GM12878 (cell line): ENCODE data around the gene CBFA2T3. TPM values are rescaled to one million over a fixed set of nuclear protein-coding genes. Genes with fewer than 3 reads are reported as not detected.
A peak's percentile ranks its signal among the peaks of the same experiment; 100 is the strongest.

ENCODE experiments used
- ASH2L ChIP-seq: fragments of 300-600, 200-600 bp; sonication (generic); IDR thresholded peaks from 2 replicates; pipeline ENCODE4 v1.6.1; 2017; ENCODE audit warnings: low read depth, mild to moderate bottlenecking, borderline replicate concordance
- BHLHE40 ChIP-seq, 2 experiments: fragments of 450-650 bp in 1 of 2; IDR thresholded peaks; 2 replicates each; pipeline ENCODE4 v1.6.1; 2011 to 2017; ENCODE audit warnings: low read depth in 2 of 2, borderline replicate concordance in 1 of 2, improper control_type of control experiment in 1 of 2, low read length in 1 of 2, mild to moderate bottlenecking in 1 of 2
- BRCA1 ChIP-seq: IDR thresholded peaks from 2 replicates; pipeline ENCODE4 v1.6.1; 2011; ENCODE audit warnings: low read depth, low read length, improper control_type of control experiment
- CHD2 ChIP-seq: IDR thresholded peaks from 2 replicates; pipeline ENCODE4 v1.6.1; 2011; ENCODE audit warnings: low read depth, low read length, improper control_type of control experiment, borderline replicate concordance
- CHD4 ChIP-seq: fragments of 200-600 bp; sonication (generic); IDR thresholded peaks from 2 replicates; pipeline ENCODE4 v1.6.1; 2016; ENCODE audit warnings: mild to moderate bottlenecking
- CREM ChIP-seq: IDR thresholded peaks from 2 replicates; pipeline ENCODE4 v1.6.1; 2014; ENCODE audit warnings: antibody characterized with exemption, low read depth
- IKZF1 ChIP-seq: fragments of 450-650 bp; conservative IDR thresholded peaks from 2 replicates; pipeline ENCODE4 v1.6.1; 2017; ENCODE audit warnings: antibody characterized with exemption, mild to moderate bottlenecking
- KDM1A ChIP-seq: fragments of 200-600 bp; sonication (generic); IDR thresholded peaks from 2 replicates; pipeline ENCODE4 v1.6.1; 2016; ENCODE audit warnings: borderline replicate concordance
- MYC ChIP-seq: IDR thresholded peaks from 2 replicates; pipeline ENCODE4 v1.6.1; 2011; ENCODE audit warnings: mild to moderate bottlenecking, low read length, moderate library complexity, inconsistent platforms; ENCODE audit not compliant: insufficient read depth, insufficient replicate concordance, insufficient read length, severe bottlenecking
- POLR2AphosphoS5 ChIP-seq: IDR thresholded peaks from 2 replicates; pipeline ENCODE4 v1.6.1; 2011; ENCODE audit warnings: mild to moderate bottlenecking, low read length, inconsistent platforms
- PRDM15 ChIP-seq: fragments of 450-650 bp; formaldehyde crosslinking; IDR thresholded peaks from 2 replicates; pipeline ENCODE4 v1.4.0; 2020; ENCODE audit warnings: mild to moderate bottlenecking, moderate library complexity
- RB1 ChIP-seq: fragments of 450-650 bp; formaldehyde crosslinking; IDR thresholded peaks from 2 replicates; pipeline ENCODE4 v1.6.1; 2017; ENCODE audit warnings: mild to moderate bottlenecking, borderline replicate concordance
- RELB ChIP-seq: fragments of 450-650 bp; IDR thresholded peaks from 2 replicates; pipeline ENCODE4 v1.6.1; 2017; ENCODE audit warnings: low read depth, mild to moderate bottlenecking, moderate library complexity
- SMAD5 ChIP-seq: IDR thresholded peaks from 2 replicates; pipeline ENCODE4 v1.6.1; 2016; ENCODE audit warnings: antibody characterized with exemption, low read depth
- SP1 ChIP-seq: IDR thresholded peaks from one replicate; pipeline ENCODE4 v1.6.1; 2011; ENCODE audit warnings: low read depth, low read length
- SREBF2 ChIP-seq: IDR thresholded peaks from 2 replicates; pipeline ENCODE4 v1.6.1; 2012; ENCODE audit warnings: mild to moderate bottlenecking, low read length
- polyA plus RNA-seq, 11 experiments: library from polyadenylated mRNA; depleted of rRNA in 4 of 11; unstranded in 6 of 11; stranded (reverse) in 5 of 11; fragments of >200 nt; fragmentation: Nextera tagmentation in 4 of 11; fragmentation: Illumina TruSeq in 1 of 11; extraction: Ambion mirVana in 4 of 11; extraction: Trizol in 1 of 11; gene quantifications; 1 replicate in 1 of 11; 2 replicates in 10 of 11; pipeline versions ENCODE4 v1.2.1 to v1.2.3, GENCODE V29; 2011 to 2016; ENCODE audit warnings: inconsistent platforms in 2 of 11, missing spikeins in 2 of 11, low read depth in 1 of 11
- total RNA-seq, 4 experiments: library from RNA; depleted of rRNA in 3 of 4; stranded (reverse); fragments of >200 nt in 3 of 4; fragmentation: Illumina TruSeq in 1 of 4; extraction: Trizol in 1 of 4; gene quantifications; 2 replicates each; pipeline versions ENCODE4 v1.2.1 to v1.2.3, GENCODE V29; 2013 to 2021
- TF ChIP-seq, protein P1 (sequence below): fragments of 450-650 bp; IDR thresholded peaks from 2 replicates; pipeline ENCODE4 v1.6.1; 2017; ENCODE audit warnings: antibody characterized with exemption, mild to moderate bottlenecking, moderate library complexity
- TF ChIP-seq, protein P2 (sequence below): IDR thresholded peaks from 2 replicates; pipeline ENCODE4 v1.6.1; 2011; ENCODE audit warnings: borderline replicate concordance, low read depth, mild to moderate bottlenecking, moderate library complexity, mixed read lengths, low read length; ENCODE audit not compliant: insufficient read depth; ENCODE audit errors: extremely low read length

The CBFA2T3 gene
- total and polyA plus RNA-seq, 10 of the 15 experiments (the other 5 are each of a cell fraction or from before 2014, with no cell fraction given), result 0.69 to 42.6 (median 4.5) TPM

DNA sequence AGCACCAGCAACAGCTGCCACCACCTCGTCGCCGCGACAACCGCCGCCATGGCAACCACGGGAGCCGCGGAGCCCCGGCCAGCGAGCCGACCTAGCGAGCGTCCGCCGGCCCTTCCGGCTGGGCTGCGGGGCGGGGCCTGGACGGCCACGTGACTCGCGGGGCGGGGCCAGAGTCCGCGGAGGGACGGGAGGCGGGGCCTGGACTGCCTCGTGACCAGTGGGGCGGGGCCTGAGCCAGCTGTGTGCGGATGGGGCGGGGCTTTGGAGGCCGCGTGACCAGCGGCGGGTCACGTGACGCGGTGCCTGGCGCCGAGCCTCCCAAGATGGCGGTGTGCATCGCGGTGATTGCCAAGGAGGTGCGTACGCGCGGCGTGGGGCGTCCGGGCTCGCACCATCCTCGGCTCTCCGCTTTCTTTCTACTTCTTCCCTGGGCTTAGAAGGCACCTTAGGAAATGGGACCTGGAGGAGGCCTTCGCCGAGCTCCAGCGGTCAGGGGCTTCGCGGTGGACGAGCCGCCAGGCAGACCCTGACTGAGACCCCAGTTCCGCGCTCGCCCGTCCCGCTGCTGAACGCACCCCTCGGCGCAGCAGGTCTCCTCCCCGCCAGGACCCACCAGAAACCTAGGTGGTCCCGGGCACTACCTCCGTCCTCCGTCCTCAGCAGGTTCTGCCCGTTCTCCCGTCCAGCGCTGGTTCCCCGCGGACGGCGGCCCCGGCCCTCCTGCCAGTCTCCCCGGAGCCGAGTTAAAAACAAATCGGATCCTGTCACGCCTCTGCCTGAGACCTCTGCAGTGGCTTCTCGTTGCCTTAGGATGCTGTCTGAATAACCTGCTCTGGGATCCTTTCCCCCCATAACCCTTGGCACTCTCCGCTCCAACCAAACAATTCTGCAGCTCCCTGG lies 119.9 kb downstream of the CBFA2T3 start, which contains the start of the genes GALNS and TRAPPC2L (continued):
- TF ChIP-seq KDM1A (no peak), PRDM15 (CRISPR knock-in tag) (peak; percentile 88; the same call in 1 of the 2 replicates), RELB (peak; percentile 95), BHLHE40 (IDR thresholded peaks at IDR 0.05; ENCODE audit: borderline replicate concordance in 1 of 2, low read depth in 2 of 2, low read length in 1 of 2) (peak; percentile 91 to 99), IKZF1 (peak; percentile 65), BRCA1 (no peak), CHD2 (0 out of 2 replicates have a peak, but pooled peaks have one; percentile 35), RB1 (peak; percentile 69; the same call in 1 of the 2 replicates), SREBF2 (no peak), ASH2L (no peak), CHD4 (no peak), CREM (0 out of 2 replicates have a peak, but pooled peaks have one; percentile 20), MYC (peak; percentile 74), SP1 (peak; percentile 55), SMAD5 (0 out of 2 replicates have a peak, but pooled peaks have one; percentile 27), POLR2AphosphoS5 (peak; percentile 85)
- TF ChIP-seq, protein P1, sequence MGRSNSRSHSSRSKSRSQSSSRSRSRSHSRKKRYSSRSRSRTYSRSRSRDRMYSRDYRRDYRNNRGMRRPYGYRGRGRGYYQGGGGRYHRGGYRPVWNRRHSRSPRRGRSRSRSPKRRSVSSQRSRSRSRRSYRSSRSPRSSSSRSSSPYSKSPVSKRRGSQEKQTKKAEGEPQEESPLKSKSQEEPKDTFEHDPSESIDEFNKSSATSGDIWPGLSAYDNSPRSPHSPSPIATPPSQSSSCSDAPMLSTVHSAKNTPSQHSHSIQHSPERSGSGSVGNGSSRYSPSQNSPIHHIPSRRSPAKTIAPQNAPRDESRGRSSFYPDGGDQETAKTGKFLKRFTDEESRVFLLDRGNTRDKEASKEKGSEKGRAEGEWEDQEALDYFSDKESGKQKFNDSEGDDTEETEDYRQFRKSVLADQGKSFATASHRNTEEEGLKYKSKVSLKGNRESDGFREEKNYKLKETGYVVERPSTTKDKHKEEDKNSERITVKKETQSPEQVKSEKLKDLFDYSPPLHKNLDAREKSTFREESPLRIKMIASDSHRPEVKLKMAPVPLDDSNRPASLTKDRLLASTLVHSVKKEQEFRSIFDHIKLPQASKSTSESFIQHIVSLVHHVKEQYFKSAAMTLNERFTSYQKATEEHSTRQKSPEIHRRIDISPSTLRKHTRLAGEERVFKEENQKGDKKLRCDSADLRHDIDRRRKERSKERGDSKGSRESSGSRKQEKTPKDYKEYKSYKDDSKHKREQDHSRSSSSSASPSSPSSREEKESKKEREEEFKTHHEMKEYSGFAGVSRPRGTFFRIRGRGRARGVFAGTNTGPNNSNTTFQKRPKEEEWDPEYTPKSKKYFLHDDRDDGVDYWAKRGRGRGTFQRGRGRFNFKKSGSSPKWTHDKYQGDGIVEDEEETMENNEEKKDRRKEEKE, result no peak
- TF ChIP-seq, protein P2, sequence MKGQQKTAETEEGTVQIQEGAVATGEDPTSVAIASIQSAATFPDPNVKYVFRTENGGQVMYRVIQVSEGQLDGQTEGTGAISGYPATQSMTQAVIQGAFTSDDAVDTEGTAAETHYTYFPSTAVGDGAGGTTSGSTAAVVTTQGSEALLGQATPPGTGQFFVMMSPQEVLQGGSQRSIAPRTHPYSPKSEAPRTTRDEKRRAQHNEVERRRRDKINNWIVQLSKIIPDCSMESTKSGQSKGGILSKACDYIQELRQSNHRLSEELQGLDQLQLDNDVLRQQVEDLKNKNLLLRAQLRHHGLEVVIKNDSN, result peak; percentile 99
